ENCODE data around the gene HOOK1. TPM values are rescaled to one million over a fixed set of nuclear protein-coding genes. Genes with fewer than 3 reads are reported as not detected.
"Not testable (repeated sequence)": the region's sequence is repeated elsewhere in the genome, so short reads cannot be mapped to it uniquely, and the experiment has no call there.

The HOOK1 gene
- total RNA-seq, 2 donors from 2014 or later: 2.8 to 10.3 TPM

GRCh38 chr1:59804301-59804700, 10.4 kb upstream of the HOOK1 start:
- ATAC-seq (replicated peaks): no peak
- H3K4me3 Mint-ChIP-seq: no peak overlapping the region
- no peak overlapping the region for H3K27ac Mint-ChIP-seq
- H3K9me3 Mint-ChIP-seq: no peaks in the 10 kb centered on the region
- H3K36me3 Mint-ChIP-seq (ENCODE audit: low read depth): no peaks in the 10 kb centered on the region
- H3K27me3 Mint-ChIP-seq: peaks cover 13% of the 10 kb centered on the region
- no peaks in the 10 kb centered on the region for H3K4me1 Mint-ChIP-seq

DNA sequence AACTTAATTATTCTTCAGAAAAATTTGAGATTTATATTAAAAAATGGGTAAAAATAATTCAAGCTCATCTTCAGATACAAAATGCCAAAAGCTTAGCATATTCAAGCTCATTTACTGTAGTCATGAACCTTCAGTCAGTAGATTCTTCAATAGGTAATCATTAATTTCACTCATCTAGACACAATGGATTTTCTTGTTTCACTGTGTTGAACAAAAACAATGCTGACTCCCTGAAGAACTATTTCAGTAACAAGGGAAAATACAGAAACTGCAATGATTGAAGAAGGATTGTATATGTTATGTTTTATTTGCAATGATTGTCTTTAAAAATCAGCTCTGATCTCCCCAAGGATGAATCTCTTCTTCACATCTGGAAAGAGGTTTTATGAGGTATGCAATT, 9.2 kb upstream of the HOOK1 start:
- Mint-ChIP-seq H3K4me3 (no peak overlapping the region), H3K27me3 (peaks cover 16% of the 10 kb centered on the region), H3K4me1 (no peaks in the 10 kb centered on the region), H3K36me3 (ENCODE audit: low read depth) (no peaks in the 10 kb centered on the region), H3K9me3 (no peaks in the 10 kb centered on the region), H3K27ac (no peak overlapping the region)
- ATAC-seq (replicated peaks): no peak

DNA sequence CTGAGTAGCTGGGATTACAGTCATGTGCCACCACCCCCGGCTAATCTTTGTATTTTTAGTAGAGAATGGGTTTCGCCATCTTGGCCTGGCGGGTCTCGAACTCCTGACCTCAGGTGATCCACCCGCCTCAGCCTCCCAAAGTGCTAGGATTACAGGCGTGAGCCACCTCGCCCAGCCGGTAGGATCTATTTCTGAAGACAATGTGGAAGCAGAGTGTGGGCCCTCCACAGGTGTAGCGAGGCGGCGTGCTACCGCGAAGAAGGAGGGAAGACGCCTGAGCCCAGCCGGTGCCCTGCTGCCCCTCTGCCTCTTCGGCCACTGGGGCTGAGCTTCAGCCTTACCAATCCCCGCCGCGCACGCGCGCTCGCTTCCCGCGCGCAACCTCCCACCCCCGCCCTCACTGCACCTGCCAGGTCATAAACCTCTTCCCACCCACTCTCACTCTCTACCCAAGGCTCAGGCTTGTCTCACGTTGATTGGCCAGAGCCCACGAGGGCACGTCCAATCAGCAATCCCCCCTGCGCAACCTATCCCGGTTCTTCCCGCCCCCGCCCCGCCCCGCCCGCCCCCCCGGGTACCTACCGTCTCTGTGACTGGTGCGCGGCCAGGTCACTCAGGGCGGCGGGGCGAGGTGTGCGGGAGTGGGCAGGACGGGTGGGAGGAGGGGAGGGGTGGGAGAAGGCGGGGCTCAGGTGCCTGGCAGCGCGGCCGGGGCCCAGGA, 409 bp upstream of the HOOK1 start:
- peak; percentile 95 for ATAC-seq (replicated peaks)
- Mint-ChIP-seq H3K27ac (no peak overlapping the region), H3K4me1 (peaks cover 5% of the 10 kb centered on the region), H3K9me3 (no peaks in the 10 kb centered on the region), H3K36me3 (ENCODE audit: low read depth) (no peaks in the 10 kb centered on the region), H3K27me3 (peaks cover 10% of the 10 kb centered on the region), H3K4me3 (no peak overlapping the region)

GRCh38 chr1:59815892-59816291, 1.1 kb downstream of the HOOK1 start:
- Mint-ChIP-seq H3K27me3 (peaks cover 7% of the 10 kb centered on the region), H3K9me3 (no peaks in the 10 kb centered on the region), H3K4me3 (no peak overlapping the region), H3K4me1 (peaks cover 5% of the 10 kb centered on the region), H3K27ac (no peak overlapping the region), H3K36me3 (ENCODE audit: low read depth) (no peaks in the 10 kb centered on the region)
- ATAC-seq (replicated peaks): no peak

GRCh38 chr1:59816318-59816878, 1.6 kb downstream of the HOOK1 start:
- no peak overlapping the region for H3K27ac Mint-ChIP-seq
- no peak overlapping the region for H3K4me3 Mint-ChIP-seq
- peaks cover 5% of the 10 kb centered on the region for H3K4me1 Mint-ChIP-seq
- peaks cover 2% of the 10 kb centered on the region for H3K27me3 Mint-ChIP-seq
- H3K36me3 Mint-ChIP-seq (ENCODE audit: low read depth): no peaks in the 10 kb centered on the region
- H3K9me3 Mint-ChIP-seq: no peaks in the 10 kb centered on the region
- ATAC-seq (replicated peaks): no peak

DNA sequence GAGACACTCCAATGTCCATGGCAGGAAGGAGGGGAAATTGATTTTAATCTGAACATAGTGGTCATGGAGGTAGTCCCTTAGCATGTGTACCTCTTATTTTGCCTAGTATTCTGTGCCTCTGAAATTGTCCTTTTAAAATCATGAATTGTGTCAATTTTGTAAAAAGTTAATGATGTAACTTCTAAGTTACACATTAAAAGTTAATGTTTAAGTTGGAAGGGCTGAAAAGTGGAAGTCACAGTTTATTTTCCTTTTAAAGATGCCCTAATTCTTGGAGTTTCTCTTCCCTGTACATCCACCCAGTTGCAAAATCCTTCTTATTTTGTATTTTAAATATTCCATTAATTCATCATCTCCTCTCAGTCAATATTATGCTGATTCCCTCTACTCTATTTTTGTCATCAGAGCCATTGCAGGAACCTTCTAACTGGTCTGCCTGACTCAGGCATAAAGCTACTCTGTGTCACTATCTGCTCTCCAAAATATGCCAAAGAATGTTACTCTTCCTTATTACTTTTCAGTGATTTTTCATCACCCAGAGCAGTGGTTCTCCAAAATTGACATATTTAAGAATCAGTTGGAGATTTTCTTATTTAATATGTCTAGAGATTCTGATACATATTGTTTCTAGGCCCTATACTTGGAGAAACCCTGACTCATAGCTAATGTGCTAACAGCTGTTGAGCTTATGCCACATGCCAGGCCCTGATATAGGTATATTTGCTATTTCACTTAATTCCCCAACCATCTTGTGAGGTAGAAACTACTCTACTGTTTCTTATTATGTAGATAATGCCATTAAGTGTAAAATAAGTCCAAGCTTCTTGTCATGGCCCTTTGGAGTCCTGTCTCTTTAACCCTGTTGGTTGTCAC, 5.1 kb downstream of the HOOK1 start:
- no peak overlapping the region for H3K27ac Mint-ChIP-seq
- no peak for ATAC-seq (replicated peaks)
- no peak overlapping the region for H3K4me3 Mint-ChIP-seq
- H3K27me3 Mint-ChIP-seq: no peaks in the 10 kb centered on the region
- no peaks in the 10 kb centered on the region for H3K9me3 Mint-ChIP-seq
- H3K36me3 Mint-ChIP-seq (ENCODE audit: low read depth): peaks cover 12% of the 10 kb centered on the region
- no peaks in the 10 kb centered on the region for H3K4me1 Mint-ChIP-seq

DNA sequence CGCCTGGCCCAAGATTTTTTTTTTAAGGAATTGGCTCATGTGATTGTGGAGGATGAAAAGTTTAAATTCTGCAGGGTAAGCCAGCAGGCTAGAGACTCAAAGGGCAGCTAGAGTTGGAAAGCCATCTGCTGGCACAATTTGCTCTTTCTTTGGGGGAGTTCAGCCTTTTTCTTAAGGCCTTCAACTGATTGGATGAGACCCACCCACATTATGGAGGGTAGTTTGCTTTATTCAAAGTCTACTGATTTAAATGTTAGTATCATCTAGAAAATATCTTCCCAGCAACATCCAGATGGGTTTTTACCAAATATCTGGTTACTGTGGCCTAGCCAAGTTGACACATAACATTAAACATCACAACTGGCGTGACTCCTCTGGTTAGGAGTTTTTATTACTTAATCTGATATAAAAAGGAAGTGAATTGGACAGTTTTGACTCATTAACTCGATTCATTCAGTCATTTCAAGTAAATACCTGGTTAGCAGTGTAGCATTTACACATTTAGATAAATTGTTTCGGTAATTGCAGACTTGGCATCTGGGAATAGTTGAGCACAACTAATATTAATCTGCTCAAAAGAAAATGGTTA, 12.4 kb downstream of the HOOK1 start:
- no peaks in the 10 kb centered on the region for H3K4me1 Mint-ChIP-seq
- H3K27me3 Mint-ChIP-seq: no peaks in the 10 kb centered on the region
- H3K27ac Mint-ChIP-seq: no peak overlapping the region
- peaks cover 30% of the 10 kb centered on the region for H3K36me3 Mint-ChIP-seq (ENCODE audit: low read depth)
- H3K4me3 Mint-ChIP-seq: no peak overlapping the region
- peak; percentile 28 for ATAC-seq (replicated peaks)
- H3K9me3 Mint-ChIP-seq: no peaks in the 10 kb centered on the region

DNA sequence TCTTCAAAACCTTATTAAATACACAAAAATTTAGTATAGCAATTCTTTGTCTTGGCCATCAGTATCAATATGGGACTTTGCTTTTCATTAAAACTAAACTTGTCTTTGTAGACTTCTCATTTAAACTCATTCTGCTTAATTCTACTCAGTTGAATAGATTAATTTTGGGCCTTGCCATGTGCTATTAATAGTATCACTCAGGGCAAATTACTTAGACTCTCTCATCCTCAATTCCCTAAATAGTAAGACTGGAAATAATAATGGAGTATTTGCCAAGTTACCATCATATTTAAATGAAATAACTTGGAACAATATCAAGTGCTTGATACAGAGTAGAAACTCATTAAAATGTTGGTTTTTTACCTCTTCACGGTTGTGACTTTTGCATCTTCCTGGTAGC, 13.4 kb downstream of the HOOK1 start:
- Mint-ChIP-seq H3K27me3 (no peaks in the 10 kb centered on the region), H3K36me3 (ENCODE audit: low read depth) (peaks cover 30% of the 10 kb centered on the region), H3K4me3 (no peak overlapping the region), H3K9me3 (no peaks in the 10 kb centered on the region), H3K27ac (no peak overlapping the region), H3K4me1 (no peaks in the 10 kb centered on the region)
- ATAC-seq (replicated peaks): no peak

GRCh38 chr1:59831529-59831928, 16.8 kb downstream of the HOOK1 start:
- H3K27ac Mint-ChIP-seq: no peak overlapping the region
- H3K9me3 Mint-ChIP-seq: no peaks in the 10 kb centered on the region
- no peaks in the 10 kb centered on the region for H3K4me1 Mint-ChIP-seq
- no peaks in the 10 kb centered on the region for H3K27me3 Mint-ChIP-seq
- no peak for ATAC-seq (replicated peaks)
- H3K36me3 Mint-ChIP-seq (ENCODE audit: low read depth): peaks cover 28% of the 10 kb centered on the region
- H3K4me3 Mint-ChIP-seq: no peak overlapping the region

DNA sequence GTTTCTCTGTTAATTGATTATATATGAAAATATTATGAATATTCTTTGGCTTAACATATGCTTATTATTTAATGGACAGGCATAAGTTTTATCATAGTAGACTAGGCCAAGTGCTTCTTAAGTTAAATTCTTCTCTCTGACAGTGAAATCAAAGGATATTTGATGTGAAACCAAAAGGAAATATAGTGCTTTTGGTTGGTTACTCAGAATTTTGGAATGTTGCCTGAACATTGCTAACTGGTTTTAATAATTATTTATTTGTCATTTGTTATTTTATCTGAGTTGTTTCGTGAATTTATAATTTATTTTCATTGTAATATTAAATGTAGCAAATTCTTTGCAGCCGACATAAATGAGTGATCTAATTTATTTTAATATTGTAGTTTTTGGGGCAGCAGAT, 18.3 kb downstream of the HOOK1 start:
- H3K4me1 Mint-ChIP-seq: no peaks in the 10 kb centered on the region
- H3K27ac Mint-ChIP-seq: no peak overlapping the region
- no peaks in the 10 kb centered on the region for H3K27me3 Mint-ChIP-seq
- H3K9me3 Mint-ChIP-seq: no peaks in the 10 kb centered on the region
- ATAC-seq (replicated peaks): no peak
- no peak overlapping the region for H3K4me3 Mint-ChIP-seq
- peaks cover 32% of the 10 kb centered on the region for H3K36me3 Mint-ChIP-seq (ENCODE audit: low read depth)

GRCh38 chr1:59833991-59834390, 19.2 kb downstream of the HOOK1 start:
- Mint-ChIP-seq H3K4me1 (no peaks in the 10 kb centered on the region), H3K4me3 (no peak overlapping the region), H3K9me3 (no peaks in the 10 kb centered on the region), H3K27ac (no peak overlapping the region), H3K36me3 (ENCODE audit: low read depth) (peaks cover 36% of the 10 kb centered on the region), H3K27me3 (no peaks in the 10 kb centered on the region)
- no peak for ATAC-seq (replicated peaks)

GRCh38 chr1:59837857-59838256, 23.1 kb downstream of the HOOK1 start:
- not testable (repeated sequence) for H3K27me3 Mint-ChIP-seq; ATAC-seq (replicated peaks); H3K4me1 Mint-ChIP-seq; H3K4me3 Mint-ChIP-seq; H3K9me3 Mint-ChIP-seq; H3K27ac Mint-ChIP-seq
- H3K36me3 Mint-ChIP-seq (ENCODE audit: low read depth): peaks cover 64% of the 10 kb centered on the region

- no peaks in the 10 kb centered on the region for H3K9me3 Mint-ChIP-seq
- peaks cover 79% of the 10 kb centered on the region for H3K36me3 Mint-ChIP-seq (ENCODE audit: low read depth)
- no peaks in the 10 kb centered on the region for H3K4me1 Mint-ChIP-seq
- no peak for ATAC-seq (replicated peaks)
- H3K27me3 Mint-ChIP-seq: no peaks in the 10 kb centered on the region
- no peak overlapping the region for H3K27ac Mint-ChIP-seq
- no peak overlapping the region for H3K4me3 Mint-ChIP-seq
Measured at GRCh38 chr1:59845091-59845490, 30.3 kb downstream of the HOOK1 start.

GRCh38 chr1:59846209-59846894, 31.6 kb downstream of the HOOK1 start:
- no peaks in the 10 kb centered on the region for H3K9me3 Mint-ChIP-seq
- no peaks in the 10 kb centered on the region for H3K4me1 Mint-ChIP-seq
- no peak for ATAC-seq (replicated peaks)
- H3K4me3 Mint-ChIP-seq: no peak overlapping the region
- H3K36me3 Mint-ChIP-seq (ENCODE audit: low read depth): peaks cover 76% of the 10 kb centered on the region
- no peak overlapping the region for H3K27ac Mint-ChIP-seq
- H3K27me3 Mint-ChIP-seq: no peaks in the 10 kb centered on the region
